CD14-positive monocyte (primary cell): ENCODE results near the gene UBR3. TPM values are rescaled to one million over a fixed set of nuclear protein-coding genes. Genes with fewer than 3 reads are reported as not detected.

ENCODE experiments used
- DNase-seq, 3 donors: peaks; one replicate each; pipeline ENCODE4 v3.0.0-alpha.2; 2011 to 2022
- H2AFZ ChIP-seq: 2 replicates; pipeline ENCODE4 v1.6.0; 2012; ENCODE audit warnings: mild to moderate bottlenecking, low read depth, low read length, inconsistent platforms; ENCODE audit not compliant: insufficient read depth, poor library complexity, severe bottlenecking
- H3K27ac ChIP-seq, 2 donors: 1 replicate in 1 of 2; 2 replicates in 1 of 2; pipeline ENCODE4 v1.5.1; 2012 to 2013; ENCODE audit warnings: low read length in 2 of 2, control low read depth in 1 of 2, inconsistent platforms in 1 of 2, low read depth in 1 of 2, mild to moderate bottlenecking in 1 of 2
- H3K27me3 ChIP-seq, 2 donors: one replicate each; pipeline versions ENCODE4 v1.6.0 to v1.6.1; 2011 to 2013; ENCODE audit warnings: low read length in 2 of 2; ENCODE audit not compliant: control insufficient read depth in 2 of 2, insufficient read depth in 2 of 2
- H3K36me3 ChIP-seq, 2 donors: replicated peaks in 1 of 2; 1 replicate in 1 of 2; 2 replicates in 1 of 2; pipeline versions ENCODE4 v1.5.1 to v1.6.1; 2012 to 2013; ENCODE audit warnings: low read length in 2 of 2, control low read depth in 1 of 2, inconsistent platforms in 1 of 2, mild to moderate bottlenecking in 1 of 2; ENCODE audit not compliant: insufficient read depth in 2 of 2, control insufficient read depth in 1 of 2
- H3K4me1 ChIP-seq, 2 donors: 1 replicate in 1 of 2; 2 replicates in 1 of 2; pipeline versions ENCODE4 v1.5.1 to v1.6.1; 2012 to 2013; ENCODE audit warnings: low read length in 2 of 2, control low read depth in 1 of 2, inconsistent platforms in 1 of 2, mild to moderate bottlenecking in 1 of 2, moderate library complexity in 1 of 2; ENCODE audit not compliant: insufficient read depth in 2 of 2, control insufficient read depth in 1 of 2
- H3K4me2 ChIP-seq: replicated peaks from 2 replicates; pipeline ENCODE3; 2012; ENCODE audit warnings: low read length, moderate library complexity, mild to moderate bottlenecking; ENCODE audit not compliant: poor library complexity, severe bottlenecking; ENCODE audit errors: extremely low read depth
- H3K4me3 ChIP-seq, 3 experiments: fragments of 200-600 bp in 1 of 3; sonication (generic) in 1 of 3; replicated peaks in 1 of 3; 1 replicate in 2 of 3; 2 replicates in 1 of 3; pipeline ENCODE4 v1.5.1; 2011 to 2013; ENCODE audit warnings: low read length in 3 of 3, mild to moderate bottlenecking in 3 of 3, control low read depth in 2 of 3, low read depth in 2 of 3, inconsistent platforms in 1 of 3, moderate library complexity in 1 of 3
- H3K79me2 ChIP-seq: 2 replicates; pipeline ENCODE4 v1.6.0; 2012; ENCODE audit warnings: mild to moderate bottlenecking, control low read depth, inconsistent platforms, low read length, moderate library complexity; ENCODE audit not compliant: insufficient read depth
- H3K9ac ChIP-seq: 2 replicates; pipeline ENCODE4 v1.6.0; 2017; ENCODE audit warnings: low read length, mild to moderate bottlenecking; ENCODE audit not compliant: insufficient read depth, poor library complexity, severe bottlenecking
- H3K9me3 ChIP-seq, 2 donors: replicated peaks in 1 of 2; 1 replicate in 1 of 2; 2 replicates in 1 of 2; pipeline versions ENCODE4 v1.5.1 to v1.6.1; 2012 to 2013; ENCODE audit warnings: low read length in 2 of 2, control low read depth in 1 of 2; ENCODE audit not compliant: control insufficient read depth in 1 of 2, insufficient read depth in 1 of 2
- H4K20me1 ChIP-seq: 2 replicates; pipeline ENCODE4 v1.6.0; 2012; ENCODE audit warnings: mild to moderate bottlenecking, low read length, control low read depth, moderate library complexity; ENCODE audit not compliant: insufficient read depth
- H3K27ac Mint-ChIP-seq, 7 donors: one replicate each; pipeline ENCODE4 v1.8.0; 2020; ENCODE audit warnings: mild to moderate bottlenecking in 7 of 7, mixed read lengths in 7 of 7, moderate library complexity in 6 of 7, inconsistent platforms in 2 of 7
- H3K27me3 Mint-ChIP-seq, 3 donors: one replicate each; pipeline ENCODE4 v1.8.0; 2021 to 2022; ENCODE audit warnings: low read depth in 3 of 3, mild to moderate bottlenecking in 3 of 3, mixed read lengths in 3 of 3, moderate library complexity in 3 of 3, inconsistent platforms in 1 of 3
- H3K36me3 Mint-ChIP-seq, 2 donors: one replicate each; pipeline ENCODE4 v1.8.0; 2020; ENCODE audit warnings: mixed read lengths in 2 of 2, inconsistent platforms in 1 of 2, mild to moderate bottlenecking in 1 of 2
- H3K4me1 Mint-ChIP-seq: one replicate; pipeline ENCODE4 v1.8.0; 2020; ENCODE audit warnings: mild to moderate bottlenecking, mixed read lengths
- H3K4me3 Mint-ChIP-seq, 2 donors: one replicate each; pipeline ENCODE4 v1.8.0; 2020; ENCODE audit warnings: mild to moderate bottlenecking in 2 of 2, mixed read lengths in 2 of 2, moderate library complexity in 1 of 2
- H3K9me3 Mint-ChIP-seq, 7 donors: one replicate each; pipeline ENCODE4 v1.8.0; 2020 to 2022; ENCODE audit warnings: mixed read lengths in 7 of 7, mild to moderate bottlenecking in 6 of 7, moderate library complexity in 6 of 7, inconsistent platforms in 2 of 7
- CTCF ChIP-seq: fragments of 200-600 bp; IDR thresholded peaks from one replicate; pipeline ENCODE4 v1.8.0; 2022; ENCODE audit warnings: antibody characterized with exemption, mild to moderate bottlenecking
- WGBS: methylation state at CpG from one replicate; pipeline ENCODE4 v1.1.5; 2013; ENCODE audit warnings: missing lambda C conversion rate; ENCODE audit not compliant: insufficient coverage; 5-methylcytosine and 5-hydroxymethylcytosine counted together
- intact Hi-C, 2 donors: fragments of 100-400 bp; cut with micrococcal nuclease; formaldehyde crosslinking; loops; one replicate each; pipeline versions ENCODE4 v1.15.0 to v1.15.1; 2023
- polyA plus RNA-seq, 3 donors: library from polyadenylated mRNA; depleted of rRNA in 1 of 3; unstranded in 2 of 3; stranded (reverse) in 1 of 3; fragments of 300-500 nt in 2 of 3; fragments of >200 nt in 1 of 3; fragmentation: Illumina TruSeq in 2 of 3; gene quantifications; 1 replicate in 2 of 3; 2 replicates in 1 of 3; pipeline ENCODE4 v1.2.3, GENCODE V29; 2012 to 2021

The UBR3 gene
- polyA plus RNA-seq, 3 donors: 4.3 to 10.7 (median 4.7) TPM

GRCh38 chr2:169966454-169966853 is 139.2 kb downstream of the UBR3 start:
- Mint-ChIP-seq H3K9me3 (peaks cover 0 to 5% (median 2%) of the 10 kb centered on the region in 7 donors), H3K27ac (no peak overlapping the region), H3K4me1 (peaks cover 12% of the 10 kb centered on the region), H3K36me3 (peaks cover 51 to 67% of the 10 kb centered on the region in 2 donors), H3K4me3 (no peak overlapping the region), H3K27me3 (no peaks in the 10 kb centered on the region)
- Histone ChIP-seq H3K9me3 (no peaks in the 10 kb centered on the region), H4K20me1 (no peaks in the 10 kb centered on the region), H2AFZ (no peak overlapping the region), H3K4me1 (peaks cover 9% of the 10 kb centered on the region in 2 donors), H3K4me2 (no peak overlapping the region), H3K27me3 (no peaks in the 10 kb centered on the region), H3K79me2 (no peaks in the 10 kb centered on the region), H3K4me3 (no peak overlapping the region), H3K9ac (no peak overlapping the region), H3K36me3 (peaks cover 26 to 49% of the 10 kb centered on the region in 2 donors), H3K27ac (no peak overlapping the region)
- intact Hi-C loops: no loop called here
- TF ChIP-seq CTCF: no peak
- no peak for DNase-seq
- WGBS: no CpG with 5 or more reads among the region's 4 CpGs

GRCh38 chr2:169968743-169969142 is 141.5 kb downstream of the UBR3 start:
- Histone ChIP-seq H3K36me3 (peaks cover 26 to 44% of the 10 kb centered on the region in 2 donors), H3K4me3 (no peak overlapping the region), H3K27me3 (no peaks in the 10 kb centered on the region), H3K9me3 (no peaks in the 10 kb centered on the region), H3K27ac (no peak overlapping the region), H3K9ac (no peak overlapping the region), H3K4me2 (no peak overlapping the region), H3K79me2 (no peaks in the 10 kb centered on the region), H2AFZ (no peak overlapping the region), H4K20me1 (no peaks in the 10 kb centered on the region), H3K4me1 (no peaks in the 10 kb centered on the region)
- Mint-ChIP-seq H3K27ac (no peak overlapping the region), H3K27me3 (no peaks in the 10 kb centered on the region), H3K9me3 (peaks cover 0 to 7% (median 4%) of the 10 kb centered on the region in 7 donors), H3K36me3 (peaks cover 45 to 63% of the 10 kb centered on the region in 2 donors), H3K4me1 (no peaks in the 10 kb centered on the region), H3K4me3 (no peak overlapping the region)
- DNase-seq: no peak
- no peak for TF ChIP-seq CTCF
- intact Hi-C loops: no loop called here
